OCI-LY7 (cell line): ENCODE results near the gene KRT72. TPM values are rescaled to one million over a fixed set of nuclear protein-coding genes. Genes with fewer than 3 reads are reported as not detected.

Experiments used
- BruUV-seq: library from RNA; stranded (reverse); fragments of 400-500 nt; replicated peaks from 2 replicates; lab custom pipeline; 2021; lab: Mats Ljungman, UMichigan
- CTCF ChIA-PET: fragments of 300-600 bp; sonication (Branson Sonifier 250); formaldehyde crosslinking; loops from one replicate; lab custom pipeline; 2022; ENCODE audit warnings: antibody characterized with exemption; ENCODE audit not compliant: unreplicated experiment; lab: Charles Lee
- POLR2A ChIA-PET: fragments of 300-600 bp; sonication (Branson Sonifier 250); formaldehyde crosslinking; loops from one replicate; lab custom pipeline; 2022; ENCODE audit warnings: antibody characterized with exemption; lab: Charles Lee
- DNase-seq: peaks from one replicate; pipeline ENCODE4 v3.0.0-alpha.2; 2015; ENCODE audit warnings: low spot score
- H2AFZ ChIP-seq: fragments of 200-600 bp; sonication (generic), shearing (Covaris generic); 2 replicates; pipeline ENCODE4 v1.6.1; 2014; ENCODE audit warnings: mild to moderate bottlenecking, antibody characterized with exemption, low read length, moderate library complexity
- H3K27ac ChIP-seq: fragments of 200-600 bp; sonication (generic); 2 replicates; pipeline ENCODE4 v1.5.1; 2014; ENCODE audit warnings: mixed run types, low read depth, mild to moderate bottlenecking, moderate library complexity, low read length, inconsistent platforms; ENCODE audit not compliant: poor library complexity, severe bottlenecking
- H3K36me3 ChIP-seq: fragments of 200-600 bp; sonication (generic); 2 replicates; pipeline ENCODE4 v1.6.1; 2014; ENCODE audit warnings: mild to moderate bottlenecking, antibody characterized with exemption, low read length, moderate library complexity, mixed read lengths; ENCODE audit not compliant: insufficient read depth
- H3K4me1 ChIP-seq: fragments of 200-600 bp; sonication (generic); 2 replicates; pipeline ENCODE4 v1.5.1; 2014; ENCODE audit warnings: mild to moderate bottlenecking, low read length; ENCODE audit not compliant: insufficient read depth, poor library complexity, severe bottlenecking
- H3K4me2 ChIP-seq: fragments of 200-600 bp; sonication (generic); 2 replicates; pipeline ENCODE4 v1.6.1; 2014; ENCODE audit warnings: mild to moderate bottlenecking, low read length
- H3K4me3 ChIP-seq: fragments of 200-600 bp; sonication (generic); 2 replicates; pipeline ENCODE4 v1.5.1; 2014; ENCODE audit warnings: mild to moderate bottlenecking, low read depth, low read length; ENCODE audit not compliant: poor library complexity, severe bottlenecking
- H3K79me2 ChIP-seq: fragments of 200-600 bp; sonication (generic); 2 replicates; pipeline ENCODE4 v1.6.1; 2016; ENCODE audit warnings: low read depth, mild to moderate bottlenecking, low read length, moderate library complexity, mixed read lengths; ENCODE audit not compliant: insufficient read depth
- H3K9me2 ChIP-seq: fragments of 200-600 bp; sonication (generic); 2 replicates; pipeline ENCODE4 v1.6.1; 2016; ENCODE audit warnings: mild to moderate bottlenecking, low read length, mixed read lengths; ENCODE audit not compliant: insufficient read depth
- H3K9me3 ChIP-seq: fragments of 200-600 bp; sonication (generic); 2 replicates; pipeline ENCODE4 v1.6.1; 2014; ENCODE audit warnings: mild to moderate bottlenecking, mixed run types, low read length, mixed read lengths
- H4K20me1 ChIP-seq: fragments of 200-600 bp; sonication (generic); 2 replicates; pipeline ENCODE4 v1.6.1; 2014; ENCODE audit warnings: mild to moderate bottlenecking, antibody characterized with exemption, low read length, moderate library complexity, mixed read lengths; ENCODE audit not compliant: insufficient read depth
- CTCF ChIP-seq: fragments of 200-600 bp; sonication (generic); conservative IDR thresholded peaks from 2 replicates; pipeline ENCODE4 v1.5.1; 2014; ENCODE audit warnings: mild to moderate bottlenecking, antibody characterized with exemption, low read length, moderate library complexity, mixed read lengths
- EZH2phosphoT487 ChIP-seq: fragments of 200-600 bp; sonication (generic); IDR thresholded peaks from 2 replicates; pipeline ENCODE4 v1.6.1; 2018; ENCODE audit warnings: low read depth, borderline replicate concordance, mild to moderate bottlenecking, mixed run types, antibody characterized with exemption, low read length, moderate library complexity, mixed read lengths
- intact Hi-C: fragments of 100-400 bp; cut with micrococcal nuclease; formaldehyde crosslinking; loops from one replicate; pipeline ENCODE4 v1.10.0; 2022; ENCODE audit not compliant: unreplicated experiment
- total RNA-seq, 2 experiments: library from RNA; depleted of rRNA in 1 of 2; stranded (reverse); fragments of >200 nt in 1 of 2; shearing (Covaris generic) in 1 of 2; gene quantifications; 2 replicates each; pipeline ENCODE4 v1.2.3, GENCODE V29; 2014 to 2022

Gene KRT72
- total RNA-seq, 2 experiments from 2014 or later = not detected

DNA sequence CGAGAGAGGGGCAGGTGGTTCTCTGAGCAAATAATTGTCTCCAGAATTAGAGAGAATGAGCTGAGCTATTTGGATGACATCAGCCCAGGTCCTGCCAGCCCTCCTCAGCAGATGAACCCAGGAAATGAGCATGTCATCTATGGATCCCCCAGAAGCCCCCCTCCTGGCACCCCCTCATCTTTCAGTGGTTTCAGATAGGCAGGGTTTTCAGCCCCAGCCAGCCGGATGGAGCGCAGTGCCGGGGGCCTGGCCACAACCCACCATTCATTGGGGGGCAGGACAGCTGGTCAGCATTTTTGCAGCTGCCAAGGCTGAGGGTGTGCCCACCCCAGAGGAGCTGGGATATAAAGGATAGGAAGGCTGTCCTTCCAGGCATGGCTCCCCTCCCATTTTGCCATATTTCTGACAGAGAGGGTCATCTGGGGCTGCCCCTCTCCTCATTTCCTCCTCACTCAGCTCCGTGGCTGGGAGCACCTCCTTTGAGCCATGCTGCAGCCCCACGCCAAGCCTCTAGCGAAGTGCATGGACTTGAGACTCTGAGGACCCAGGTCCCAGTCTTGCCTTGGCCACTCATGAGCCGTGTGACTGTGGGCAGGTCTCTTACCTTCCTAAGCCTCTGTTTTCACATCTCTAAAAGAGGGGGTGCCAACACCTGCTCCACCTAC is 42.4 kb downstream of the KRT72 start:
- Histone ChIP-seq H2AFZ (no peak overlapping the region), H3K4me2 (no peak overlapping the region), H3K4me1 (no peaks in the 10 kb centered on the region), H3K4me3 (no peak overlapping the region), H4K20me1 (no peaks in the 10 kb centered on the region), H3K36me3 (no peaks in the 10 kb centered on the region), H3K79me2 (no peaks in the 10 kb centered on the region), H3K9me3 (no peaks in the 10 kb centered on the region), H3K27ac (no peak overlapping the region), H3K9me2 (no peaks in the 10 kb centered on the region)
- POLR2A ChIA-PET = no interaction called here
- intact Hi-C loops = no loop called here
- DNase-seq = no peak
- CTCF ChIA-PET = no interaction called here
- no TSS peak for BruUV-seq
- TF ChIP-seq EZH2phosphoT487 (no peak), CTCF (no peak)

DNA sequence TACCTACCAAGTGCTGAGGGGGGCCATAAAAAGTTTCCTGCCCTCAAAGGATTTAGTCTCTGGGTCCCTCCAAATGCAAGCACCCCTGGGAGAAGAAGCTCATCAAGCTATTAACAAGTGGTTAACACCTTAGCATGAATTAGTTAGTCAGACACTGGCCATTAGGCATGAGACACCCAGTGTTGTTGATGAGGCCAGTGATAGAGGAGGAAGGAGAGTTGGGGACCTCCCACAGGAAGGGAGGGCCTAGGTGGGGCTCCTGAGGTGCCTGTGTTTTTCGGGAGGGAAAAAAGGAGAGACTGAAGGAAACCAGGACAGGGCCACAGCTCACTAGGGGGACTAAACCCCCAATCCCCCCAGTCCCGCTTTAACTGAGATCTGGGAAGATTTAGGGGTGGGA is 43.8 kb downstream of the KRT72 start:
- DNase-seq = no peak
- intact Hi-C loops = no loop called here
- H3K9me3 ChIP-seq = no peaks in the 10 kb centered on the region
- no peak overlapping the region for H3K4me3 ChIP-seq
- H3K4me1 ChIP-seq = no peaks in the 10 kb centered on the region
- no peak overlapping the region for H3K27ac ChIP-seq
- H2AFZ ChIP-seq = no peak overlapping the region
- H4K20me1 ChIP-seq = no peaks in the 10 kb centered on the region
- H3K4me2 ChIP-seq = no peak overlapping the region
- no peaks in the 10 kb centered on the region for H3K36me3 ChIP-seq
- POLR2A ChIA-PET = no interaction called here
- H3K79me2 ChIP-seq = no peaks in the 10 kb centered on the region
- BruUV-seq = no TSS peak
- CTCF ChIA-PET = no interaction called here
- TF ChIP-seq CTCF (no peak), EZH2phosphoT487 (no peak)
- H3K9me2 ChIP-seq = no peaks in the 10 kb centered on the region

DNA sequence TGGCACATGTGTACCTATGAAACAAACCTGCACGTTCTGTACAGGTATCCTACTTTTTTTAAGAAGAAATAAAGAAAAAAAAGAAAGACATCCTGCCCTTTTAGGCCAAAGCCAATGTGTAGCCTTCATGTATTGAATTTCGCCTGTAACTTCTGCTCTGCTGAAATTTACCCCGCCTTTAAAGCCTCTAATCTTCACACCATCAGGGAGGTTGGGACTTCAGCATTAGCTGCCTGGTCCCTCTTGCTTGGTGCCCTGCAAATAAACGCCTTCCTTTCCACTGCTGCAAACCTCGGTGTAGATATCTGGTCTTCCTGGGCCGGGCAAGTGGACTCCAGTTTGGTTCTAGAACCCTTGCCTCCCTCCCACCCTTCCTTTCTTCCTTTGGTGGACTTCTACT is 45.7 kb downstream of the KRT72 start:
- H3K9me2 ChIP-seq = no peaks in the 10 kb centered on the region
- no peak overlapping the region for H3K4me3 ChIP-seq
- POLR2A ChIA-PET = no interaction called here
- H3K4me2 ChIP-seq = no peak overlapping the region
- H3K27ac ChIP-seq = no peak overlapping the region
- no peak overlapping the region for H2AFZ ChIP-seq
- no peak for TF ChIP-seq EZH2phosphoT487
- TF ChIP-seq CTCF = no peak
- no peaks in the 10 kb centered on the region for H3K4me1 ChIP-seq
- no peak for DNase-seq
- intact Hi-C loops = no loop called here
- no peaks in the 10 kb centered on the region for H3K36me3 ChIP-seq
- no peaks in the 10 kb centered on the region for H4K20me1 ChIP-seq
- BruUV-seq = no TSS peak
- no peaks in the 10 kb centered on the region for H3K79me2 ChIP-seq
- H3K9me3 ChIP-seq = no peaks in the 10 kb centered on the region
- CTCF ChIA-PET = no interaction called here
